Measurements from ENCODE around the gene HARBI1. TPM values are rescaled to one million over a fixed set of nuclear protein-coding genes. Genes with fewer than 3 reads are reported as not detected.

Gene HARBI1
- total RNA-seq, 1 donor from 2014 or later, result 5.8 TPM

Other genes starting within 250 kb of the HARBI1 start
- gene MDK, start 235.6 kb downstream of the HARBI1 start, total RNA-seq, result 46.1 and 59.6 TPM in 2 replicates
- gene CHRM4, start 225.5 kb downstream of the HARBI1 start, total RNA-seq, result 0.09 and 0.17 TPM in 2 replicates
- gene AMBRA1, start 23.2 kb downstream of the HARBI1 start, total RNA-seq, result 20.9 and 27.3 TPM in 2 replicates
- 57.7 and 67.3 TPM in 2 replicates for gene ATG13, start 326 bp upstream of the HARBI1 start, total RNA-seq
- 21.6 and 35.4 TPM in 2 replicates for gene ARHGAP1, start 83.4 kb upstream of the HARBI1 start, total RNA-seq
- gene ZNF408, start 83.8 kb upstream of the HARBI1 start, total RNA-seq, result 7.9 and 8.7 TPM in 2 replicates
- not detected in 2 replicates for gene F2, start 102.0 kb upstream of the HARBI1 start, total RNA-seq
- 58.0 and 115 TPM in 2 replicates for gene CKAP5, start 229.1 kb upstream of the HARBI1 start, total RNA-seq